G401.6 (cell line): ENCODE measurements around the gene SBF1.
"Not testable (repeated sequence)": the region's sequence is repeated elsewhere in the genome, so short reads cannot be mapped to it uniquely, and the experiment has no call there.

Experiments
- FAIRE-seq: peaks from 2 replicates; lab custom pipeline; 2012; peaks lifted over from hg19 to GRCh38; lab: Jason Lieb, UNC

Gene SBF1

DNA sequence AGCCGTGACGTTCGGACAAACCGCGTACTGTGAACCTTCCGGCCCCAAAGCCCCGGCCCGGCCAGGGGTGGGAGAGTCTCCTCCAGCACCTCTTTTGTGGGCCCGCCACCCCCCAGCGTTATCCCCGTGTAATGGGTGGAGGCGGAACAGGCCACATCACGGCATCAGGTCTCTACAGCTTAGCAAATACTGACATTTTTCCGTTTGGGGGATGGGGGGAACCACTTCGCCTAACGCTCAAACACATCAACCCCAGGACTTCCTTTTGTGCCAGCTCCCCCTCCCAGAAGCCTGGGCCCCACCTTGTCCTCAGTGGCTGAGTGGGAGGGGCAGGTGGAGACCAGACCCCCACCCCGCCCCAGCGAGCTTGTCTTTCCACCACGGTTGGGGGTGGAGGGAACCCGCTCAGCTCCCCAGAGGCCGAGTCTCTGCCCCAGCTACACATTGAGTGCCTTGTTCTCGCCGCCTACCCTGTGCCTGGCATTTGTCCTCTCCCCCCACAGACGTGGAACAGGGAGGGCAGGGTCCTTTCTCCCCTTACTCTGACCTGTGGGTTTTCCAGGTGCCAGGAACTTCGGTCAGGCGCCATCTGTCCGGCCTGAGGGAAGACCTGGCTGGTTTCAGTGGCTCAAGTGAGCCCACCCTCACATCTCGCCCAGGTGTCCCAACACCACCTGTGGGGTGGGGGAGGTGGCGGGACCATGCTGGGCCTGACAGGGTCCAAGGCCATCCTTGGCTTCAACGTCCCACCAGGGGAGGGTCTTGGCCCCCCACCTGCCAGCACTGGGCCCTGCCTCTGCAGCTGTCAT, 29.6 kb downstream of the SBF1 start:
- FAIRE-seq = no peak

DNA sequence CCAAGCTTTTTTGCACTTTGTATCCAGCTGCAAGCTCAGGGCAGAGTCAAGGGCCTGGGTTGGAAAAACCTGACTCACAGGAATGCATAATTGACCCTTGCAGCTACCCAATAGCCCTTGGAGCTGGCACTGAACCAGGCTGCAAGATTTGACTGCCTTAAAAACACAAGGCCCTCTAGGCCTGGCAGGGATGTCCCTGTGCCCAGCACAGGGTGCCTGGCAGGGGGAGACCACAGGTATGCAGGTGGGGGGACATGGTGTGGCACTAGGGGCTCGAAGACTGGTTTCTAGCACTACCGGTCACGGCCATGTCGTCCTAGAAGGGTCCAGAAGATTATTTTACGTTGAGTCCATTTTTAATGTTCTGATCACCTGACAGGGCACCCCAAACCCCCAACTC, 30.2 kb downstream of the SBF1 start:
- FAIRE-seq = no peak

DNA sequence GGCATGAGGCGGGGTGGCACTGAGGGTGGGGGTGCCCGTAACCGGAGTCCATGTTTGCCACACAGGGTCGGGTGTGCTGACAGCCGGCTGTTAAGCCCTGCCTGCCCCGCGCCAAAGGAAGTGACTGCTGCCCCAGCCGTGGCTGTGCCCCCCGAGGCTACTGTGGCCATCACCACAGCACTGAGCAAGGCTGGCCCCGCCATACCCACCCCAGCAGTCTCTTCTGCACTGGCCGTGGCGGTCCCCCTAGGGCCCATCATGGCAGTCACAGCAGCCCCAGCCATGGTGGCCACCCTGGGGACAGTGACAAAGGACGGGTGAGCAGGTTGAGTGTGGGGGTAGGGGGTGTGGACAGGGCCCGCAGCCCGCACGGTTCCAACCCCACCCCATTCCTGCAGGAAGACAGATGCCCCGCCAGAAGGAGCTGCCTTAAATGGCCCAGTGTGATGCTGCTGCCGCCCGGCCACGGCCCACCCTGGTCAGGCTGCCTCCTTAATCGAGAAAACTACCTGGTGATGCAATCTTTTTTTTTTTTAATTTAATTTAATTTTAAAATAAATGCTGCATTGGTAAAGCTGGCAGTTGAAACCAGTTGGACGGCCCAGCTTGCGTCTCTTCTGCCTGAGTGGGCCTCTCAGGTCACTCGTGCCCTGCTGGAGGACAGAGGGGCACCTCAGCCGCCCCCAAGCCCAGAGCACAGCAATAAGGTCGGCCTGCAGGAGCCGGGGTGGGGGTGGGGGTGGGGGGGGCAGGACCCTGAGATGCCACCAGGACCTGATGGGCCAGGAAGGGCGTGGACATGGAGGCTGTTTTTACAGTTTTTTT, 30.8 kb downstream of the SBF1 start:
- FAIRE-seq = no peak

DNA sequence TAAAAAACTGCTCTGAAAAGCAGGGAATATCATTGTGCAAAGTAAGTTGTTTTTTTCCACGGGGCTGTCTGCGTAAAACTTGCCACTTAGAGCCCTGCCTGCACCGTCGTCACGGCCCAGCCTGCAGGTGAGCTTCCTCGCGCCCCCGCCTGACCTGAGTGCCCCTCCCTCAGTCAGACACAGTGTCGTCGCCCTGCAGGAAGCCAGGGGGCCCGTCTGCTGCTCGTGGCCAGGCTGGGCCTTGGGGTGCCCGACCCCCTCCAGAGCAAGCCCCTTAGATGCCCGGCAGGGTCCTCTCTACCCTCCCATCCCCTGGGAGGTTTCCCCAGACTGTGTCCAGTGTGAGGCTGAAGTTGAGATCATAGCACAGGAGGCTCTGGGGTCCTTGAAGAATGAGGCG, 31.6 kb downstream of the SBF1 start:
- no peak for FAIRE-seq

DNA sequence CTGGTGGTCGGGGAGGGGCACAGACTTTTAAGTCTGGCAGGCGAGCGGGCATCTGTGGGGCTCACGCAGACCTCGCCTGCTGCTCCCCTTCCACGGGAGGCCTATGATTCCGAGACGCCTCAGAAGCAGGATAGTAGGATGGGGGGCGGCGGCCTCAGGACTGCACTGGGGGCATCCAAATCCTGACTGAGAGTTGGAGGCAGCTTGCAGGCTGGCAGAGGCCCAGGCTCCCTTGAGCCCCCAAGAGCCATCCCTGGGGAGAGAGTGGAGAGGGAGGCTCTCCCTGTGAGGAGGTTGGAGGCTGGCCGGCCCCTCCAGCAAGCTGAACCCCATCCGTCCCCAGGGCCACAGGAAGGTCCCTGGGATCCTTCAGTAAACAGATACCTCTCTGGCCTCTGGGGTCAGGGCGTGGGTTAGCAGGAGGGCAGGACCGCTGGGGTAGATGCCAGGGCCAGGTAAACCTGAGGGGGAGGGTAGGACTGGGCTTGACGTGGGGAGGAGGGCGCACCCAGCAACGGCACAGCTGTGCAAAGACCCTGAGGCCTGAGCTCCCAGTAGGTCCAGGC, 33.3 kb downstream of the SBF1 start:
- FAIRE-seq = no peak

DNA sequence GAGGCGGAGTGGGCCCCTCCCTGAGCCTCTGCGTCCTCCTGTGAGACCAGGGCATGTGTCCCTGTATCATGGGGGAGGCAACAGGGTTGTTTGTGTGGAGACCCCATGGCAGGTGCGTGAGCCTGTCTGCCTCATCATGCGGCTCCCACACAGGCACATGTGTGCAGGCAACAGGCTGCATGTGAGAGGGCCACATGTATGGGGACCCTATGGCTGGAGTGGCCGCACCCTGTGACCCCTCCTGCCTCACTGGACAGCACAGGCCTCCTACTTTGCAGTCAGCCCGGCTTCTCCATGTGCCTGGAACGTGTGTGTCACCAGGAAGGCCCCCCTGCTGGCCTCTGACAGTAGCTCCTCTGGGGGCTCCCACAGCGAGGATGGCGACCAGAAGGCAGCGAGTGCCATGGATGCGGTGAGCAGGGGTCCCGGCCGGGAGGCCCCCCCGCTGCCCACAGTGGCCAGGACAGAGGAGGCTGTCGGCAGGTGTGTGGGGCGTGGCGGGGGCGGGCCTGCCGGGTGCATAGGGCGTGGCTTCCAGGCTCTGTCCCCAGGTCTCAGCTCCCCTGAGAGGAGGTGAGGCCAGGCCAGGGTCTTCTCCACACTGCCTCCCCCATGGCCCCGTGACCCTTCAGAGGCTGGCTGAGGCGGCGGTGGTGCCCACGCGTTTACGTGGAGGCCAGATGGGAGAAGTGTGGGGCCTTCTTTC, 34.1 kb downstream of the SBF1 start:
- FAIRE-seq = no peak

DNA sequence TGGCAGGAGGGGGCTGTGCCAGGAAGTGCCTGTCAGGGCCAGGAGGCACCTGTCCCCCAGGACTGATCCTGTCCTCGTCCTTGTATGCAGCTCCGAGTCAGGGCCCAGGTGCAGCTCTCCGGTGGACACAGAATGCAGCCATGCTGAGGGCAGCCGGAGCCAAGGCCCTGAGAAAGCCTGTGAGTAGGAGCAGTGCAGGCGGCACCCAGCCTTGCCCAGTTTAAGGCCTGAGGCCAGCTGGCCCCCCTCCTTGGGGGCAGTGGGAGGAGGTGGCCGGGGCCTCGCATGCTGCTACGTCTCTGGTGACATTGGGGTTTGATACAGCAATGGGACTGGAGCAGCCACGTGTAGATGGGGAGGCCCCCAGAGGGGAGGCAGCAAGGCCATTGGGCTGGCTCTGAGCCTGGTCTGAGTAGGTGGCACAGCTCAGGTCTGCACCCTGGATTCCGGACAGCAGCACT, 34.9 kb downstream of the SBF1 start:
- FAIRE-seq = no peak

DNA sequence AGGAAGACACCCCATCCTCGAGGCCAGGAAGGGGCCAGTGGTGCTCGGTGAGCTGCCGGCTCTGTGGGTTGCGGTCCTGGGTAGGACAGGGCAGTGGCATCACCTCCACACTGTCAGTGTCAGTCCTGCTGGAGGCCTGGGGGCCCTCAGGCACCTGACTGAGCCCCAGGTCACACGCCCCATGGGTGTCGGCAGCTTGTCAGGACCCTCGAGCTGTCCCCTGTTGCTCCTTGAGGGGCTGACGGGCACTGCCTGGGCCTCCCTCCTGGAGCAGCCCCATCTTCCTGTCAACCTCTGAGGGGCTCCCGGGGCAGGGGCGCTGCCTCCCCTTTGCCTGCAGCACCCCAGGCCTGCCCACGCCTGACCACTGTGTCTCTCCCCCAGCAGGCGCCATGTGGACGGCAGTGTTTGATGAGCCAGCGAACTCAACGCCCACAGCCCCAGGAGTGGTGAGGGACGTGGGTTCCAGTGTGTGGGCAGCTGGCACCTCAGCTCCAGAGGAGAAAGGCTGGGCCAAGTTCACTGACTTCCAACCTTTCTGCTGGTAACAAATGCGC, 35.4 kb downstream of the SBF1 start:
- FAIRE-seq = no peak

DNA sequence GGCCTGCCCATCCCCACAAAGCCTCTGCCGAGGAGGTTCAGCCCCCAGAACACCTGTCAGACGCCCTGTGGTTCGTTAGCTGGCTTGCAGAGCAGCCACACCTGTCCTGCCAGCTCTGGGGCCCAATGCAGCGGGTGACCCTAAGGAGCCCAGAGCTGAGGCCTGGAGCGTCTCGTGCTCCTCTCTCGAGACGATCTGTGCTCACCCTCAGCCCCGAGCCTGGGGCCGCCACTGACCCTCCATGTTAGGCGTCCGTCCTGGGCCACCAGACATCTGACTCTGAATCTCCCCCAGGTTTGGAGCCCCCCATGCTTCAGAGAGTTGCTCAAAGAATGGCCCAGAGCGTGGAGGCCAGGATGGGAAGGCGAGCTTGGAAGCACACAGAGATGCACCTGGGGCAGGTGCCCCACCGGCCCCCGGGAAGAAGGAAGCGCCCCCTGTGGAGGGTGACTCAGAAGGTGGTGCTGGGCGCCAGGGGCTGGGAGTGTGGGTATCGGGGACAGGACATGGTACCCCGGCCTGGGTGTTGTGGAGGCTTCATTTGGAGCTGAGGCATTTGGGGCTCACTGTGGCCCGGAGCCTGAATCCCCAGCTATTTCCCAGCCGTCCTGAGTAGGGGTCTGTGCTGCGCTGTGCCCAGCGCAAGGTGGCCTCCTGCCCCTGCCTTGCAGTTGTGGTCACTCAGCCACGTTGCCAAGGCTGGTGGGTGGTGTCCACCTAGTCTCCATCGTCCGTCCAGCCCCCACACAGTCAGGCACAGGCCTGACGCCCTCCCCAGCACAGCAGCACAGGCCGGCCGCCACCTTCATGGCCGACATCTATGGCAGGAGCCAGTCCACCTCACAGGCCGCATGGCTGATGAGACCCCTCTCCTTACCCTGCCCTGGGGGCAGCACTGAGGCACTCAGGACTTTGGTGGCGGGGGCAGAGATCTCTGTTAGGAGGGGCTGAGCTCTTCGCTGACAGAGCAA, 36.2 kb downstream of the SBF1 start:
- no peak for FAIRE-seq

DNA sequence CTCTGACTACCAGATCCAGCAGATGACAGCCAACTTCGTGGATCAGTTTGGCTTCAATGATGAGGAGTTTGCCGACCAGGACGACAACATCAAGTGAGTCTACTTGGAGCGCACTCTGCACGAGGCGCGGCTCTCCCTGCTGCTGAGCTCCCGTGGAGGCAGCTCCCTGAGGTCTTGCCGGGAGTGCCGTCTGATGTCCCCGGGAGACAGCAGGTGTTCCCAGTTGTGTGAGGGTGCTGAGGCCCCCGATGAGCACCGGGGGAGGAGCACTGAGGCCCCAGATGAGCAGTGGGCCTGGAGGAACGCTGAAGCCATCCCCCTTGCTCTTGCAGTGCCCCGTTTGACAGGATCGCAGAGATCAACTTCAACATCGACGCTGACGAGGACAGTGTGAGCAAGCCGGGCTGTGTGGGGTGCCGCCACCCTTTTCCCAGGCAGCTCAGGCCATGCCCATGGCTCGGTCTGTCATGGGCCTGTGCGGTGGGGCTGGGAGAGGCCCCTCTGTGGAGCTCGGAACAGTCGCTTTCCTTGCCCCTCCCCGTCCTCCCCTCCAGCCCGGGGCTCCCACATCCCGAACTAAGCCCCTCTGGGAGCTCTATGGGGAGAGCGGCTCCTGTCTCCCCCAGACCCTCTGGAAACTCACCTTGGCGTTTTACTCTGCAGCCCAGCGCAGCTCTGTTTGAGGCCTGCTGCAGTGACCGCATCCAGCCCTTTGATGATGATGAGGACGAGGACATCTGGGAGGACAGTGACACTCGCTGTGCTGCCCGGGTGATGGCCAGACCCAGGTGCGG, 37.1 kb downstream of the SBF1 start:
- FAIRE-seq = no peak

DNA sequence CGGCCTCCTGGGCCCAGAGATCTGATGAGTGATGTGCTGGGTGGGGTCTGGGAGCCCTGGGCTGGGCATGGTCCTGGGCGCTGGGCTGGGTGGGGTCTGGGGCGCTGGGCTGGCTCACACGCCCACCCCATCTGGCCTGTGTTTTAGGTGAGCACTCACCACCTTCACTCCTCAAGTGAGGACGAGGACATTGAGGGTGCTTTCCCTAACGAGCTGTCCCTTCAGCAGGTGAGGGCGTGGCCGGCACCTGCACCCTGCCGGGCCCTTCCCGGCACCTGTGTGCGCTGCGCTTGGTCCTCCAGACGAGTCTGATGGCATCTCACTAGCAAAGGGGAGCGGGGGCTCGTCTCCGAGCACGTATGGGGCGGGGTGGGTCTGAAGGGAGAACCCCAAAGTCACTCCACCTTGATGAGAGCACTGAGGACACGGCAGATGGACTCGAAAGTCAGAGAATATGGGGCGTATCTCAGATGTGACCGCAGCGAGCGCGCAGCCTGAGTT, 37.9 kb downstream of the SBF1 start:
- FAIRE-seq = no peak

DNA sequence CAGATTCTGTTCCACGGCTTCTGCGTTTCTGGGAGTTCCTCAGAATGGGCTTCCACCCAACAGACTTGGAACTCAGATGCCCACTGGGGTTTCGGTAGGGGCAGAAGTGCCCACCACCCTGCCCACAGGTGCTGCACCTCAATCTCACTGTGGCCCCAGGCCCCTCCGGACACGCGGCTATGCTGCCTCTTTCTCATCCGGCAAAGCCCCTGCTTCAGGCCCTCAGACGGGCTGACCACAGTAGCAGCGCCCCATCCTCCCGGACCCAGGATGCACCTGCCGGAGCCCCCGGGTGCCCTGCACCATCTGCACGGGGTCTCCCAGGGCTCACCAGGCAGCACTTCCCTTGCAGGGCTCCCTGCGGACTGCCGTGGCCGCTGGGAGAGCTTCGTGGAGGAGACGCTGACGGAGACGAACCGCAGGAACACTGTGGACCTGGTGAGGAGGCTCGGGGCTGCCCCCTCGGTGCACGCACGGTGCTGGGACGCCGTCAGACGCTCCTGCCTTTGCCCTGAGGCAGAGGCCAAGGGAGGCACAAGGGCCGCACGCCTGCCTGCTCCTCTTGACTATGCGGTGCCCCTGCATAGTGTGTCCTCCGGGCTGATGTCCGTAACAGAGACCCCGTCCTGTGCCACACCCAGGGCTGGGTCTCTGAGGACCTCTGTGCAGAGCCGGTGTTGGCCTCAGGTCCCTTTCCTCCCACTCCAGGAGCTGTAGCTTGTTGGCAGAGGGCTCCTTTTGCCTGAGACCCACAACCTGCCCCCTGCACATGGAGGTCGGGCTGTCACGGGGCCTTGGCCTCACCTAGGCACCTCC, 38.6 kb downstream of the SBF1 start:
- no peak for FAIRE-seq

DNA sequence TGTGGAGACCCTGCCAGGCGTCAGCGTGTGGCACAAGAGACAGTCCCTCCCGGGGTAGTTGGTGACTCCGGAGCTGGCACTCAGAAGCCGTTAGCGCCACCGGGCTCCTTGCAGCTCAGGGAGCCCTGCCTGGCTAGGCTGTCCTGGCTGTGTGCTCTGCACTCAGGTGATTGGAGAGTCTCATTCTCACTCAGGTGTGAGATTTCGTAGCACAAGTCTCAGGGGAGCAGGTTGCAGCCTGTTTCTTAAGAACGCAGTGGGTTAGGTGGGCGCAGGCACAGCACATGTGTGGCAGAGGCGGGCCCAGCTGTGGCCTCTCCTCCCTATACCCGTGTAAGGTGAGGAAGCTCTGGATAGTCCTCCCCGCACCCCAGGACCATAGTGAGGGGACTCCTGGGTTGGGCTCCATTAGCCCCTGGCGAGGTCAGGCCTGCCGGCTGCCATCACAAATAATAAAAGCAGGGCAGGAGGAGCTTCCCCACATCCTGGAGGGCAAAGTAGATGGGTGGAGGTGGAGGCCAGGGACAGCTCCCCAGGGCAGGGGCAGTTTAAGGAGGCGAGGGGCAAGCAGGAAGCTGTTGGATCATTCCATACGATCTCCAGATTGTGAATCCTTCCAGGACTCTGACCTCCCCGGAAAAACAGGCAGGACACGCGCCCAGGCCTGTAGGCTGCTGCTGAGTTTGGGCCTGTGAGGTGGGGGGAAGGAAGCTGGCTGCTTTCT, 39.4 kb downstream of the SBF1 start:
- FAIRE-seq = no peak

DNA sequence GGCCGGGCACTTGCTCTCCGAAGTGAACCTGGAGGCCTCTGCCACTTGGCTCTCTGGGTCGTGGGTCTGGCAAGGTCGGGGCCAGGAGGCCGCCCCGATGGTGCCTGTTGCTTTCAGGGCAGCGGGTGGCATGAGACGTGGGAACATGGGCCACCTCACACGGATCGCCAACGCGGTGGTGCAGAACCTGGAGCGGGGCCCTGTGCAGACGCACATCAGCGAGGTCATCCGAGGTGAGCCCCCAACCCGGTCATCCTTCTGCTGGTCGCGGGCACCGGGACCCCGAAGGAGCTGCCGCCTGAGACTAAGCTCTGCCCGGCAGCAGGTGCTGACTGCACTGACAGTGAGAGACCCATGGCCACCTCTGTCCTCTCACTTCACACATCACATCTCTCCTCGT, 40.0 kb downstream of the SBF1 start:
- no peak for FAIRE-seq

DNA sequence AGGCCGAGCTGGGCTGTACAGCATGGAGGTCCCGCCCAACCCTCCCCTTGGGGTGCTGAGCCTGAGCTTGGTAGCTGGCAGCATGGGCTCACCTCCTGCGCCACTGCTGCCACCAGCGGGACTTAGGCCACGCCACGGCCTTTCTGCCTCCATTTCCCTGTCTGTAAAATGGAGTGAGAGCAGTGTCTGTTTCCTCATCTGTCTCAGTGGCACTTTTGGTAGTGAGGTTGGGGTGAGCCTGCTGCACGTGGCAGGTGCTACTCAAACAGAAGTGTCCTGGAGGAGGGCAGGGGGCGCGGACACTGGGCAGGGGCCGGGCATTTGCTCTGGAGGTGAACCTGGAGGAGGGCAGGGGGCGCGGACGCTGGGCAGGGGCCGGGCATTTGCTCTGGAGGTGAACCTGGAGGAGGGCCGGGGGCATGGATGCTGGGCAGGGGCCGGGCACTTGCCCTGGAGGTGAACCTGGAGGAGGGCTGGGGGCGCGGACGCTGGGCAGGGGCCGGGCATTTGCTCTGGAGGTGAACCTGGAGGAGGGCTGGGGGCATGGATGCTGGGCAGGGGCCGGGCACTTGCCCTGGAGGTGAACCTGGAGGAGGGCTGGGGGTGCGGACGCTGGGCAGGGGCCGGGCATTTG, 41.8 kb downstream of the SBF1 start:
- FAIRE-seq = not testable (repeated sequence)

DNA sequence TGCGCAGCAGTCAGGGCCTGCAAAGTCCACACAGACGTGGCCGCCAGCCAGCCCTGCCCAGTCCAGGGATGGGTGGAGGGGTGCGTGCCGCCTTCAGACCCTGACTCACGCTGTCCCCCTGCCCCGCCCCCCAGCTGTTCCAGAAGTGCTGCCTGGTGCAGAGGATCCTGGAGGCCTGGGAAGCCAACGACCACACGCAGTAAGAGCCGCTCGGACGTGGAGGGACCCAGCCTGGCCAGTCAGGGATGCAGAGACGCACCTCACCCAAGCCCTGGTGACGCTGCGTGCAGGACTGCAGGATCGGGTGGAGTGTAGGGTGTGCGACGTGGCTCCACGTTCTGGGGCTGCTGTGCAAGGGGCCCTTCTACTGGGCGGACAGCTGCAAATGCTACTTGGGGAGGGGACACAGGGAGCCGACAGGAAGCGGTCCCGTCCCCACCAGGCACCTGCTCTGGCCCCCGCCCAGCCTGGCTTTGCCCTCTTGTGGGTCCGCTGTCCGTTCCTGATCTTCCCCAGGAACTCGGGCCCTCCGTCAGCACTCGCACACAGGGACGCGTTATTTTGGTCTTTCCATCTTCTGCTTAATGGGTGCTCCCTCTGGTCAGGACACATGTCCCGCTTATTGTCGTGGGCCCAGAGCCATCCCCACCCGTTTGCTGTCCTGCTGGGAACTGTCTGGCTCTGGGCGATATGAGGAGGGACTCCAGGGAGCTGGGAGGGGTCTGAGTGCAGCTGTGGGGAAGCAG, 42.5 kb downstream of the SBF1 start:
- no peak for FAIRE-seq
